ENCODE results near the gene FAM171A1. TPM values are rescaled to one million over a fixed set of nuclear protein-coding genes. Genes with fewer than 3 reads are reported as not detected.
"Not testable (repeated sequence)": the region's sequence is repeated elsewhere in the genome, so short reads cannot be mapped to it uniquely, and the experiment has no call there.

The FAM171A1 gene
- total RNA-seq, result 10 to 100 TPM; 14.8 to 16.1 TPM
- long read RNA-seq, transcript FAM171A1-201 (8 exons, 3,952 nt), result major isoform, 9 of 21 reads
- long read RNA-seq, partial matches to known transcripts, result 5 of 21 reads
- long read RNA-seq, other reads (novel, unspliced or antisense), result 7 of 21 reads

DNA sequence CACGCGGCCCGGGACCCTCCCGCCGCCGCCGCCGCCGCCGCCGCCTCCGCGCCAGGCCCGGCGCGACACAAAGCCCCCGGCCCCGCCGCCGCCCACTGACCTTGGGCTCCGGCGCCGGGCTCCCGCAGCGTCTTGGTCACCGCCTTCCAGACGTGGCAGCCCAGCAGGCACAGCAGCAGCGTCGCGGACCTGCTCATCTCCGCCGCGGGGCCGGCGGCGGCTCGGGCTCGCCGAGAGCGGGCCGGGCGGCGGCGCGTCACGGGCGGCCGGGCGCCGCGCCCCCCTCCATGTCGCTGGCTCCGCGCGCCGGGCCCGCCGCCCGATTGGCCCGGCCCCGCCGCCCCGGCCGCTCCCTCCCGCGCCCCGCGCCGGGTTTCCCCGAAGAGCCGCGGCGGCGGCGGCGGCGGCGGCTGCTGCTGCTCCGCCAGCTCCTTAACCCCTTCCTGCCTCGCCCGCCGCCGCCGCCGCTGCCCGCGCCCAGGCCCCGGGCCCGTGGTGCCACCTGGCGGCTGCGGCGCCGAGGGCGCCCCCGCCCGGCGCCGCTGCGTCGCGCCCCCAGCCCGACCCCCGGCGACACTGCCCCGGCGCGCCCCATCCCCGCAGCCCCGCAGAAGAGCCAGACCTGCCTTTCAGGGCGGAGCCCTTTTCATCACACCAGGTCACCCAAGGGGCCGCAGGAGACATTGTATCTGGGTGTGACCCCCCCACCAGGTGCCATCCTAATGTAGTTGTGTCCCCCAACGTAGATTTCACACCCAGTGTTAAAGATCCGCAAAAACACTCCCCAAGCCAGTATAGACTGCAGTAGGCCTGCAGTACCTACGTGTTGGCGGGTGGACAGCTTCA, at the start of gene FAM171A1:
FAM171A1 (minus strand) TSS at position 434 of the 846 bp plus-strand sequence; CDS start at position 197, 237 bp downstream.
- peak; percentile 75 to 86 for ATAC-seq
- DNase-seq, result peak; percentile 70
- intact Hi-C loops (cut with DNase I), result loop anchor here (2.0 to 5.0 kb wide), 3 partner anchors 109 to 160 kb away; no protein-coding TSS in a partner anchor

DNA sequence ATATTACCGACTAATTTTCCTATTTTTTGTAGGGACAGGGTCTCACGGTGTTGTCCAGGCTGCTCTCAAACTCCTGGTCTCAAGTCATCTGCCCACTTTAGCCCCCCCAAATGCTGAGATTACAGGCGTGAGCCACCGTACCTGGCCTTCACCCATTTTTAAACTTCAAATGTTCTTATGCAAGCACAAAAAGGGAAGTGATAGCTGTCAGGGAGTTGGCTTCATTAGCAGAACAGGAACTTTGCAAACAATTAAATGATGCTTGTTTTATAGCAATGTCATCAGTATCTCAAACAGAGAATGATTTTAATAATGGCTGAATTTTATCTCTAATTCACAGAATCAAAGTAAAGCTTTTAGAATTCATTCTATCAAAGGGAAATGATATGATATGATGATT, 49.8 kb upstream of the FAM171A1 start:
- DNase-seq (no peak), ATAC-seq (no peak)
- intact Hi-C loops (cut with DNase I), result no loop called here

- ATAC-seq, result peak in 1 of 2 donors; percentile 36
These were observed 48.3 kb upstream of the FAM171A1 start for GRCh38 chr10:15419279-15419874.

DNA sequence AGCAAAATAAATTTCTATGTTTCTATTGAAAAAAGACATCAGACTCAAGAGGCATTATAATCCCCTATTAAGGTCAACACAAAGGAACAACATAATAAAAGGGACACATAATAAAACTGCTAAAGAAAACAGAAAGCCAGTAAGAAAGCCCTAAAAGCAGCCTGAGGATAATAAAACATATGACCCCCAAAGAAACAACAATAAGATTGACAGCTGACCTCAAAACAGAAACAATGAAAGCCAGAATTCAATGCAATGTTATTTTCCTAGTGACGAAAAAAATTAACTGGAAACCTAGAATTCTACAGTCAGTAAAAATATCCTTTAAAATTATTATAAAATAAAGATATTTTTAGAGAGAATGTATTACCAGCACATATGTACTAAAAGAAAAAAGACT, 44.9 kb upstream of the FAM171A1 start:
- intact Hi-C loops (cut with DNase I), result no loop called here
- no peak for ATAC-seq
- DNase-seq, result no peak

More at GRCh38 chr10:15419279-15419874, 48.3 kb upstream of the FAM171A1 start:
- peak; percentile 33 for DNase-seq
- intact Hi-C loops (cut with DNase I), result no loop called here

GRCh38 chr10:15411010-15411409, 39.9 kb upstream of the FAM171A1 start:
- DNase-seq, result no peak
- ATAC-seq, result peak in 1 of 2 donors; percentile 26
- intact Hi-C loops (cut with DNase I), result no loop called here

- ATAC-seq; DNase-seq; intact Hi-C loops (cut with DNase I): not testable (repeated sequence)
These were observed 38.3 kb upstream of the FAM171A1 start for GRCh38 chr10:15409350-15409749.

- intact Hi-C loops (cut with DNase I), result no loop called here
- no peak for ATAC-seq
- no peak for DNase-seq
These were observed 37.5 kb upstream of the FAM171A1 start for GRCh38 chr10:15408557-15408956.

DNA sequence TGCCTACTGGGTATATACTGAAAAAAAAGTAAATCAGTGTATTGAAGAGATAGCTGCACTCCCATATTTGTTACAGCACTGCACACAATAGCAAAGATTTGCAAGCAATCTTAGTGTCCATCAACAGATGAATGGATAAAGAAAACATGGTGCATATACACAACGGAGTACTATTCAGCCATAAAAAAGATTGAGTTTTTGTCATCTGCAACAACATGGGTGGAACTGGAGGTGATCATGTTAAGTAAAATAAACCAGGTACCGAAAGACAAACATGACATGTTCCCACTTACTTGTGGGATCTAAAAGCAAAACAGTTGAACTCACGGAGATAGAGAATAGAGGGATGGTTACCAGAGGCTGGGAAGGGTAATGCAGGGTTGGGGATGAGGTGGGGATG, 34.2 kb upstream of the FAM171A1 start:
- DNase-seq (no peak), ATAC-seq (no peak)
- intact Hi-C loops (cut with DNase I), result no loop called here

DNA sequence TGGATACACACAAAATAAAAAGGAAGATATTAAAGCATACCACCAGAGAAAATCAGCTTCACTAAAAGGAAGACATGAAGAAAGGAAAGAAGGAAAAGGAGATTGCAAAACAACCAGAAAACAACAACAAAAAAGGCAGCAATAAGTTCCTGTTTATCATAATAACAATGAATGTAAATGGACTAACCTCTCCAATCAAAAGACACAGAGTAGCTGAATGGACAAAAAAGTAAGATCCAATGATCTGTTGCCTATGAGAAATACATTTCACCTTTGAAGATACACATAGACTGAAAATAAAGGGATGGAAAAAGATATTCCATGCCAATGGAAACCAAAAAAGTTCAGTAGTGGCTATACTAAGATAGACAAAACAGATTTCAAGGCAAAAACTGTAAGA, 30.3 kb upstream of the FAM171A1 start:
- DNase-seq, result no peak
- intact Hi-C loops (cut with DNase I), result no loop called here
- no peak for ATAC-seq

- intact Hi-C loops (cut with DNase I); ATAC-seq; DNase-seq: not testable (repeated sequence)
These were observed 29.4 kb upstream of the FAM171A1 start for GRCh38 chr10:15400461-15400860.

GRCh38 chr10:15399060-15399661, 28.1 kb upstream of the FAM171A1 start:
- ATAC-seq (no peak), DNase-seq (no peak)
- intact Hi-C loops (cut with DNase I), result no loop called here

DNA sequence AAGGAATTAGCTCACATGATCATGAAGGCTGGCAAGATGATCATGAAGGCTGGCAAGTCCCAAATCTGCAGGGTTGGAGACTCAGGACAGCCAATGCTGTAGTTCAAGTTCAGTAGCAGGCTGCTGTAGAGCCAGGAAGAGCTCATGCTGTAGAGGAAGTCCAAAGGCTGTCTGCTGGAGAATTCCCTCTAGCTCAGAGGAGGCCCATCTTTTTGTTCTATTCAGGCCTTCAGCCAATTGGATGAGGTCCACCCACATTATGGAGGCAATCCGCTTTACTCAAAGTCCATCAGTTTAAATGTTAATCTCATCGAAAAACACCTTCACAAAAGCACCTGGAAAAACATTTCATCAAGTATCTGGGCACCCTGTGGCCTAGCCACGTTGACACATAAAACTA, 24.8 kb upstream of the FAM171A1 start:
- ATAC-seq, result no peak
- intact Hi-C loops (cut with DNase I), result no loop called here
- no peak for DNase-seq

- intact Hi-C loops (cut with DNase I), result no loop called here
- no peak for ATAC-seq
- DNase-seq, result no peak
These were observed 22.2 kb upstream of the FAM171A1 start for GRCh38 chr10:15393139-15393825.

DNA sequence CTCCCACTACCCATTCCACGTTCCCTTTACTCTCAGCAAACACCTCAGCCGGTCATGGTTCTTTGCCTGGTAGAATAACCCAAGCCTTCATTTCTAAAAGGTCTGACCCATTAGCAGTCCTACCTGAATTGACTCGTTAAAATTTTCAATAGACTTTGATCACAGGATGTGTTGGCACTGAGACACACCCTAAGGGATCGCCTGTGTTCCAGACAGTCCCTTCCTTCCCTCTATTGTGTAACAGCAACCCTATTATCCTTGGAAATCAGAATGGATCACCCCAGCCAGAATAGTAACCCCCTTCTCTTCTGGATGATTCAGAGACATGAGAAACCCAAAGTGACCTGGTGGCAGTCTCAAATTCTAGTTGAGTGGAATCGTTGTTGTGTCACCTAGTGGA, 20.4 kb upstream of the FAM171A1 start:
- no peak for DNase-seq
- ATAC-seq, result no peak
- intact Hi-C loops (cut with DNase I), result no loop called here

DNA sequence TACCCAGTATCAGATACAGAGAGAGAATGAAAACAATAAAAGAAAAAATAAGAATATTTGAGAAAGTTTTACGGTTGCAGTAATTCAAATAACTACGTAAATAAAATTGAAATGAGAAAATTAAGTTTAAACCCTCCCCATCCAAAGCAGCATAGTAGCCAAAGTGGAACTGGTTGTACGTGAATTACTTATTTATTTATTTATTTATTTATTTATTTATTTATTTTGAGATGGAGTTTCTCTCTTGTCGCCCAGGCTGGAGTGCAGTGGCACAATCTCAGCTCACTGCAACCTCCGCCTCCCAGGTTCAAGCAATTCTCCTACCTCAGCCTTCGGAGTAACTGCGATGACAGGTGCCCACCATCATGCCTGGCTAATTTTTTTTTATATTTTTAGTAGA, 17.1 kb upstream of the FAM171A1 start:
- DNase-seq; intact Hi-C loops (cut with DNase I); ATAC-seq: not testable (repeated sequence)

GRCh38 chr10:15387021-15387420, 15.9 kb upstream of the FAM171A1 start:
- ATAC-seq (no peak), DNase-seq (no peak)
- intact Hi-C loops (cut with DNase I), result no loop called here

DNA sequence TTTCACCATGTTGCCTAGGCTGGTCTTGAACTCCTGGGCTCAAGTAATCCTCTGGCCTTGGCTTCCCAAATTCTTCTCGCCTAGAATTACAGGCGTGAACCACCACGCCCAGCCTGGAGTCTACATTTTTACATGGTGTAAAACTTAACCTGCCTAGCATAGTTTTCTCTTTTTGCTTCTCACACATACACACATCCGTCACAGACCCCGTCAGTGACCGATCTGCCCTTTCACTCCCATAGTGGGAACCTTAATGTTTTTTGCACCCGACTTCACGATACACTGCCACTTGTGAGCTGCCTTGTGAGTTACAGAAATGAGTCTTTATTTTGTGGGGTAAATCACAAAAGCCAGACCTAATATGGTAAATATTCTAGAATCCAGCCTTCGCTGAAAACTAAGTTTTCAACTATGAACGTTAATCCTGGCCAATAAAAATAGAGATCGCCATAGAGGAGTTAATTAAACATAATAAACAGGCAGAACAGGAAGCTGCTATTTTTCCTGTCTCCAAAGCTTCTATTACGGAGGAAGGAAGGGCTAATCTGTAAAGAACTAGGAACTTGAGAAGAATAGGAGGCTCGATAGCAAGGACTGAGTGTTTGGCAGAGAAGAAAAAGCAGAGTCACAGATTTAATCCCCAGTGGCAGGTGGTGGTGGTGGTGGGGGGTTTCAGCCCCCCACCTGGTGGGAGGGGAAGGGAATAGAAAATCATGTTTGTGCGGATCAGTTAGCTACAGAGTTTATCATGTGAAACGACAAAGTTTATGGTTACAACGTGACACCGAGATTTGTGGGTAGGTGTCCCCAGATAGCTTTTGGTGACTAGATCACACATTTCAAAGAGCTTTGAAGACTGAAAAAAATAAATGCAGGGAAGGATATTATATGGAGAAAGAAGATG, 14.7 kb upstream of the FAM171A1 start:
- peak in 1 of 2 donors; percentile 24 for ATAC-seq
- intact Hi-C loops (cut with DNase I), result no loop called here
- no peak for DNase-seq

DNA sequence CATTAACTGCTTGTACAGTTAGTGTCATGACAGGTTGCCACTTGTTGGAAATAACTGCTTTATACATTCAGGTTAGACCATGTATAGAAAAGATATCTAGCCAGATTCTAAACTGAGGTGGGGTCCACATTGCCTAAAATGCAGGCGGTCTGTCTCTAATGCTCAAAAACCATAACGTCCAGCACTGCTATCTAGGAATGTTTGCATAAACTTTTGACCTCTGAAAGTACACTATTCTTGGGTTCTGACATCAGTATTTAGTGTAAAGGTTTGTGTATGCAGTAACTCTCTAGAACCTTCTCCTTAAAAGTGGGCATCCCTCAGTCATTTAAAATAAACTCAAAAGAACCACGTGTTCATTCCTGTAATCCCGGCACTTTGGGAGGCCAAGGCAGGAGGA, 10.3 kb upstream of the FAM171A1 start:
- no peak for DNase-seq
- no peak for ATAC-seq
- intact Hi-C loops (cut with DNase I), result no loop called here

All from left cardiac atrium (tissue), 4 donors.